GM21528 (cell line): Measurements from ENCODE around the gene TGOLN2.
"Not testable (repeated sequence)": the region's sequence is repeated elsewhere in the genome, so short reads cannot be mapped to it uniquely, and the experiment has no call there.

Source experiments
- ATAC-seq: cut with Tn5 transposase; IDR thresholded peaks from one replicate; pipeline ENCODE4 v1.9.1; 2021; ENCODE audit warnings: mild to moderate bottlenecking, moderate library complexity; ENCODE audit not compliant: unreplicated experiment, low FRiP score

The TGOLN2 gene

DNA sequence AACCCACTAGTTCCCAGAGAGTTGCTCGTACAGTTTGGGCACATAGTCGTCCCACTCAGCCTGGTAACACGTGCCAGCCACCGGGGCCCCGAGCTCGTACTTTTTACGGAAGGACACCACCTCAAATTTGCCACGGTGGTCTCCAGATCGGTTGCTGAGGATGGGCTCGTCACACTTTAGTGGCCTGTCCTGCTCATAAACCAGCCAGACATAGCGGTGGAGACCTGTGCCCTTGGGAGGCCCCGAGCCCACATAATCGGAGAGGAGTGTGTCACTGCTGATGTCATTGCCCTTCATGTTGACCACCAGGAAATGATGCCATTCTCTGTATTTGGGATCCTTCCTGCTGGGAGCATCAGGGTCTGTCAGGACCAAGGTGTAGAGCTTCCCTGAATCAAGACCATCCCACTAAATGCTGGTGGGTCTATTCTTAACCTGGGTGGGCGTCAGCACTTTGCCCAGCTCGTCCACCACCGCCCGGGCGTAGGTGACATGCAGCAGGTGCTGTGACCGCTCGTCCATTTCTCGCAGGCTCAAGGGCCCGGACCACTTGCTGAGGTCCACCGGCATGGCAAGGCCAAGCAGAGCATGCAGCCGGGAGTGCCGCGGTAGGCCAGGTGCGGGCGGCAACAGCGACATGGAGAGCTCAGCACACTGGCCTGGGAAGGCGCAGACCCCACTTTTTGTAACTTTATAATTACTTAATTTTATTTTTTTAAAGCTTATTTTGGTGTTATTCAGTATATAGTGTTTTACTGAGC is 13.7 kb upstream of the TGOLN2 start:
- ATAC-seq: no peak

GRCh38 chr2:85340034-85340892 is 12.5 kb upstream of the TGOLN2 start:
- ATAC-seq: no peak

DNA sequence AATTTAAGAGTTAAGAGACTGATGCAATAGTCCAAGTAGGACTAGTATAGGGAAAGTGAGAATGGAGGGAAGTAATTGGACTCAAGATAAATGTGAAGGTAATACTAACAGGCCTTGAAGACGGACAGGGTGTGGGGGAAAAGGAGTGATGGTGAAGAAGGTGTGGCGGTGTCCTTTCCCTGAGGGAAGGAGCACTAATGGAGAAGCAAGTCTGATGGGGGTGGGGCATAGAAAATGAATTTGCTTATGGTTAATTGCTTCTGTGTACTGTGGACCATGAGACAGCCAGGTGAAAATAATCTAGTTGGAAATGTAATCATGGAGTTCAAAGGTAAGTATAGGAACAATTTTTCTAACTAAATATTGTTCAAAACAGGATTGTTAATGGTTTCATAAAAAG is 7.1 kb upstream of the TGOLN2 start:
- ATAC-seq: no peak

GRCh38 chr2:85333877-85334276 is 6.1 kb upstream of the TGOLN2 start:
- ATAC-seq: not testable (repeated sequence)

DNA sequence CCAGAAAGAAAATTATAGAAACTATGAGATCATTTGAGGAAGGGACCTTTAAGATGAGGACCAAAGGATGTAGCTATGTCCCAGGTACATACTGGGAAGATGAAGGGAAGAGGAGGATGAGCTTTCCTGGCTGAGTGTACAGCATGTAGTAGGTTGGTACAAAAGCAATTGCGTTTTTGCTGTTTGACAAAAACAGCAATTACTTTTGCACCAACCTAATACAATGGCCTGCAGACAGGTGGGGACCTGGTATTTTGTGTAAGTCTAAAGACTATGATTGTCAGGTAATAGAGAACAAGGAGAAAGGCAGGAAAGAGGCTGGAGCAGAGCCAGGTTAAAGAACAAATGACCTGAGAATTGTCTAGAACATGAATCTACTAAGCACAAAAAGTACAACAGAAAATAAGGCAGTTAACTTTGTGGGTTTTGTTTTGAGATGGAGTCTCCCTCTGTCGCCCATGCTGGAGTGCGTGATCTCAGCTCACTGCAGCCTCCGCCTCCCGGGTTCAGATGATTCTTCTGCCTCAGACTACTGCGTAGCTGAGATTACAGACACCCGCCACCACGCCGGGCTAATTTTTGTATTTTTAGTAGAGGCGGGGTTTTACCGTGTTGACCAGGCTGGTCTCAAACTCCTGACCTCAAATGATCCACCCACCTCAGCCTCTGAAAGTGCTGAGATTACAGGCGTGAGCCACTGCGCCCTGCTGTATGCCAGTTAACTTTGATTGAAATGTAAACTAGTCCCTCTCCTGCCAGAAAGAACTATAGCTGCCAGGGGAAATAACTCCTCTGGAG is 3.2 kb upstream of the TGOLN2 start:
- ATAC-seq: no peak

DNA sequence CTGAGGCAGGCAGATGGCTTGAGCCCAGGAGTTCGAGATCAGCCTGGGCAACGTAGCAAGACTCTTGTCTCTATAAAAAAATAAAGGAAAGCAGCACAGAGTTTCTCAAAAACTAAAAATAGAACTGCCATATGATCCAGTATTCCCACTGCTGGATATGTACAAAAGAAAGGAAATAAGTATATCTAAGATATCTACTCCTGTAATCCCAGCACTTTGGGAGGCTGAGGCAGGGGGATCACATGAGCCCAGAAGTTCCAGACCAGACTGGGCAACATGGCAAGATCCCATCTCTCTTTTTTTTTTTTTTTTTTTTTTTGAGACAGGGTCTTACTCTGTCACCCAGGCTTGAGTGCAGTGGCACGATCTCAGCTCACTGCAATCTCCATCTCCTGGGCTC is 1.9 kb upstream of the TGOLN2 start:
- not testable (repeated sequence) for ATAC-seq

GRCh38 chr2:85329181-85329651 is 1.4 kb upstream of the TGOLN2 start:
- no peak for ATAC-seq

DNA sequence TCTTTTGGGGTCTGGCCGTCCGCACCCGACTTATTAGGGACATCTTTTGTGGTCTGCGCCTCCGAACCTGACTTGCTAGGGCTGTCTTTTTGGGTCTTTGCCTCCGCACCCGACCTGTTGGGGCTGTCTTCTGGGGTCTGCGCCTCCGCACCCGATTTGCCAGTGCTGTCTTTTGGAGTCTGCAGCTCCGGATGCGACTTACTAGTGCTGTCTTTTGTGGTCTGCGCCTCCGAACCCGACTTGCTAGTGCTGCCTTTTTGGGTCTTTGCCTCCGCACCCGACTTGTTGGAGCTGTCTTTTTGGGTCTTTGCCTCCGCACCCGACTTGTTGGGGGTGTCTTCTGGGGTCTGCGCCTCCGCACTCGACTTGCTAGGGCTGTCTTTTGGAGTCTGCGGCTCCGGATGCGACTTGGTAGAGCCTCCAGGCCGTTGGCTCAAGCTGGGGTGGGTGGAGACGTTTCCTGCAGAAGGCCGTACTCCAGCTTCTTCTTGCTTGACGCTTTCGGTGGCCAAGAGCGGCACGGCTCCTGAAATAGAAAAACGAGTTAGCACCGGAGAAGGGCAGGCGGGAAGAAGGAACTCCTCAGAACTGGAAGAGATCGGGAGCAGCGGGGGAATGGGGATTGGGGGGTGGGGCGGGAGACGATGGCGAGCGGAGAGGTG is 498 bp downstream of the TGOLN2 start:
- peak; percentile 41 for ATAC-seq

GRCh38 chr2:85326406-85327159 is 1.2 kb downstream of the TGOLN2 start:
- peak; percentile 52 for ATAC-seq

GRCh38 chr2:85325466-85325811 is 2.4 kb downstream of the TGOLN2 start:
- no peak for ATAC-seq

DNA sequence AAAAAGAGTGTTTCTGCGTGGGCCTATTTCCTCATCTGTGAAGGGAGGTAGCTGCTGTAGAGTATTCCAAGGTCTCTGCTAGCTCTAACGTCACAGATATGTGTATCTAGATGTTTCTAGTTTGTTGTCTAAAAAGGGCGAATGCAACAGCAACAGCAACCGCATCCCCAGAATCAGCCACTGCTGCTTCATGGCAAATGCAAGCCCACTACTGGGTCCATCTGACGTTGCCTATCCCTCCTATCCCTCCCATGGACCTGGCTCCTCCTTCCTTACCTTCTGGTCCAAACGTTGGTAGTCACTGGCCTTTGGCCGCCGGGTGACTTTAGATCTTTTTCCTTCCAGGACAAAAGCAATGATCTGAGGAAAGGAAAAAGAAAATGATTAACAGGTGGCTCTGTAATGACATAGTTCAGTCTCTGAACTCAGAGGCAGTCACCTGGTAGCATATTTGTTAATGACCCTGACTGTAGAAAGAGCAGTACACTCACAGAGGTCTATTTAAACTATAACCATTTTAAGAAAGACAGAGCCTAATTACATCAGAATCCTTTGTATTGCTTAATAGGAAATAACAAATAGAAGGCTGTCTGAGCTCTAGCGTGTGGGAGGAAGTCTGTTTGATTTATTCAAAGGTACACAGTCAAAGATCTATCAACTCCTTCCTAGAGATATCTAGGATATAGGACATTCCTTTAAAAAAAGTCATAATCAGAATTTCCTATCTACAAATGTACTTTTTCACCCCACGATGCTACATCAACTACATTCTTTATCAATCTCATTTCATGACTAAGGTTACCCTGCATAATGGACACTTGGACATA is 2.9 kb downstream of the TGOLN2 start:
- no peak for ATAC-seq

DNA sequence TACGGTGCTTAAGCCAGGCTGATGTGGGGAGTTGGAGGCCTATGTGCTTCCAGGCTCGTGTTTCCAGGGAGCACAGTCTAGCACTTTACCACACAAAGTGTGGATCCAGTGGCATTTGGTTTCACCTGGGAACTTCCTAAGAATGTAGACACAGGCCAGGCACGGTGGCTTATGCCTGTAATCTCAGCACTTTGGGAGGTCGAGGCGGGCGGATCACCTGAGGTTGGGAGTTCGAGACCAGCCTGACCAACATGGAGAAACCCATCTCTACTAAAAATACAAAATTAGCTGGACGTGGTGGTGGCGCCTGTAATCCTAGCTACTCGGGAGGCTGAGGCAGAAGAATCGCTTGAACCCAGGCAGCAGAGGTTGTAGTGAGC is 3.8 kb downstream of the TGOLN2 start:
- not testable (repeated sequence) for ATAC-seq

DNA sequence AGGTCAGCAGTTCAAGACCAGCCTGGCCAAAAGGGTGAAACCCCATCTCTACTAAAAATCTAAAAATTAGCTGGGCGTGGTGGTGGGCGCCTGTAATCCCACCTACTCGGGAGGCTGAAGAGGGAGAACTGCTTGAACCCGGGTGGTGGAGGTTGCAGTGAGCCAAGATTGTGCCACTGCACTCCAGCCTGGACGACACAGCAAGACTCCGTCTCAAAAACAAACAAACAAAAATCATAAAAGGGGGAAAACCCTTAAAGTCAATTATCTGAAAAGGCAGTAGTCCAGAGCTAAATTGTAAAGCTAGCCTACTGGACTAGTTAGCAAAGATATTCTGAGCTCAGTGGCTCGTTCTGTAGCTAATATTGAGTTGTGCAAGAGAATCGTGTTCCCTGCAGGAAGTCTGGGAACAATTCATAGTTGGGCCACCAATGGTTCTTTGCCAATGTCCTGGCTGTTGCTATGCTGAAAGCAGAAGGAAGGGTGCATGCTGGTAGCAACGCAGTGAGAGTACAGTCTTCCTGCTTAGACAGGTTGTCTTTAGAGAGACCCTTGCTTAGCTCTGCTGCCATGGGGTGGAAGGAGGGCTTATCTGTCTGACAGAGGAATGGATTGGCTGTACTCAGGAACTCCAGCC is 4.3 kb downstream of the TGOLN2 start:
- ATAC-seq: no peak

DNA sequence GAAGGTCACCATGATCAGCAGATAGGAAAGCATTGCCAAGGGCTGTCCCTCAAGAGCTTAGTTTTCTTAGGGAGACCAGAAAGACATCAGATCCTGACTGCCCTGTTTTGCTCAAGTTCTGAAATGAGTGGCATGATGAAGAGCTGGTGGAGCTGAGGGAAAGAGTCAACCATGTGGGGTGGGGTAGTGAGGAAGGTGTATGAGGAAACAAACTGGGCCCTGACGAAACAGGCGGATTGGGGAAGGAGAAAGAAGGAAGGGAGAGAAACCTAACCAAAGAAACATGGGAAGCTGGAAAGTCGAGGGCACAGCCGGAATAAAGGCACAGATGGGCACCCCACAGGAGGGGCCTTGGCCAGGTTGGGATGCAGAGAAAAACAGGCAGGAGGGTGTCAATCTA is 8.0 kb downstream of the TGOLN2 start:
- ATAC-seq: no peak

GRCh38 chr2:85318222-85319074 is 9.3 kb downstream of the TGOLN2 start:
- ATAC-seq: no peak

GRCh38 chr2:85315921-85316320 is 11.9 kb downstream of the TGOLN2 start:
- not testable (repeated sequence) for ATAC-seq

- ATAC-seq: no peak
Observed at GRCh38 chr2:85314884-85315242, 12.9 kb downstream of the TGOLN2 start.

DNA sequence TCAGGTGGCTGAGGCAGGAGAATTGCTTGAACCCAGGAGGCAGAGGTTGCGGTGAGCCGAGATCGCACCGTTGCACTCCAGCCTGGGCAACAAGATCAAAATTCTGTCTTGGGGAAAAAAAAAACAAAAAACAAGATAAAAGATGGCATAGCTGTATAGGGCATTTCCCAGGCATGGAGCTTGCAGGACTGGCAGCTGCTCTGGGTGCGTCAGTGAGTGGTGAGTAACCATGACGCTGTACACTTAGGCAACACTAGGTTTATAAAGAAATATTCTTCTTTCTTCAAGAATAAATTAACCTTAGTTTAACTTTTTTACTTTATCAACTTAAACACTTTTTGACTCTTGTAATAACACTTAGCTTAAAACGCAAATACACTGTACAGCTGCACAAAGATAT is 15.4 kb downstream of the TGOLN2 start:
- no peak for ATAC-seq
